ENCODE measurements around the gene SMAP1. TPM values are rescaled to one million over a fixed set of nuclear protein-coding genes. Genes with fewer than 3 reads are reported as not detected.
A peak's percentile ranks its signal among the peaks of the same experiment; 100 is the strongest.

SMAP1 gene
- total and polyA plus RNA-seq, 5 donors from 2014 or later: 17.5 to 35.2 (median 28.3) TPM

DNA sequence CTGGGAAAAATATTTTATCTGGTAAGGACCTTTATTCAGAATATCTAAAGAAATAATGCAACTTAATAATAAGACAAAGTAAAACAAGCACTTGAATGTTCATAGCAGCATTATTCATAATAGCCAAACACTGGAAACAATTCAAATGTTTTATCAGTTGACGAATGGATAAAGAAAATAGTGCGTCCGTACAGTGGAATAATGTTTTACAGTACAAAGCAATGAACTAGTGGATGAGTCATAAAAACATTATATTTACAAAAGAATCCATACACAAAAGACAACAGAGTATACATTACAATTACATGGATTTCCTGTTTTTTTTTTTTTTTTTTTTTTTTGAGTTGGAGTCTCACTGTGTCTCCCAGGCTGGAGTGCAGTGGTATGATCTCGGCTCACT is 12.7 kb downstream of the SMAP1 start:
- no peak overlapping the region for H3K27ac Mint-ChIP-seq
- Histone ChIP-seq H3K27ac (ENCODE audit: insufficient read depth, low read length, poor library complexity, severe bottlenecking) (no peak overlapping the region), H3K27me3 (ENCODE audit: control insufficient read depth, insufficient read depth, low read length) (no peaks in the 10 kb centered on the region), H3K9me3 (ENCODE audit: control insufficient read depth in 2 of 2, low read length in 2 of 2) (no peaks in the 10 kb centered on the region), H3K36me3 (ENCODE audit: control insufficient read depth, insufficient read depth, low read length) (no peaks in the 10 kb centered on the region), H3K4me3 (ENCODE audit: low read depth, low read length) (no peak overlapping the region), H3K4me1 (ENCODE audit: control insufficient read depth, insufficient read depth, low read length, poor library complexity, severe bottlenecking) (peaks cover 9% of the 10 kb centered on the region)
- ATAC-seq (ENCODE audit: low read depth in 2 of 2): no peak
- DNase-seq: no peak
- peaks cover 39 to 54% (median 45%) of the 10 kb centered on the region in 4 donors for H3K4me1 Mint-ChIP-seq
- peaks cover 6% of the 10 kb centered on the region for H3K36me3 Mint-ChIP-seq
- no peaks in the 10 kb centered on the region for H3K27me3 Mint-ChIP-seq
- no peaks in the 10 kb centered on the region for H3K9me3 Mint-ChIP-seq
- H3K4me3 Mint-ChIP-seq: no peak overlapping the region

GRCh38 chr6:70684794-70685493 is 17.3 kb downstream of the SMAP1 start:
- H3K27ac Mint-ChIP-seq: peak overlapping the region; percentile 5 to 69 (median 26)
- peaks cover 6% of the 10 kb centered on the region for H3K36me3 Mint-ChIP-seq
- no peaks in the 10 kb centered on the region for H3K9me3 Mint-ChIP-seq
- H3K27me3 Mint-ChIP-seq: no peaks in the 10 kb centered on the region
- H3K36me3 ChIP-seq (ENCODE audit: control insufficient read depth, insufficient read depth, low read length): no peaks in the 10 kb centered on the region
- H3K4me1 Mint-ChIP-seq: peaks cover 48 to 70% (median 56%) of the 10 kb centered on the region in 4 donors
- ATAC-seq (ENCODE audit: low read depth in 2 of 2): no peak
- peak overlapping the region in 1 of 4 donors; percentile 26 for H3K4me3 Mint-ChIP-seq
- H3K4me1 ChIP-seq (ENCODE audit: control insufficient read depth, insufficient read depth, low read length, poor library complexity, severe bottlenecking): peaks cover 13% of the 10 kb centered on the region
- H3K27ac ChIP-seq (ENCODE audit: insufficient read depth, low read length, poor library complexity, severe bottlenecking): no peak overlapping the region
- no peak for DNase-seq
- no peak overlapping the region for H3K4me3 ChIP-seq (ENCODE audit: low read depth, low read length)
- no peaks in the 10 kb centered on the region for H3K9me3 ChIP-seq (ENCODE audit: control insufficient read depth in 2 of 2, low read length in 2 of 2)
- no peaks in the 10 kb centered on the region for H3K27me3 ChIP-seq (ENCODE audit: control insufficient read depth, insufficient read depth, low read length)

- no peak overlapping the region for H3K4me3 Mint-ChIP-seq
- Histone ChIP-seq H3K4me1 (ENCODE audit: control insufficient read depth, insufficient read depth, low read length, poor library complexity, severe bottlenecking) (peaks cover 13% of the 10 kb centered on the region), H3K4me3 (ENCODE audit: low read depth, low read length) (no peak overlapping the region), H3K36me3 (ENCODE audit: control insufficient read depth, insufficient read depth, low read length) (no peaks in the 10 kb centered on the region), H3K27ac (ENCODE audit: insufficient read depth, low read length, poor library complexity, severe bottlenecking) (no peak overlapping the region), H3K9me3 (ENCODE audit: control insufficient read depth in 2 of 2, low read length in 2 of 2) (no peaks in the 10 kb centered on the region), H3K27me3 (ENCODE audit: control insufficient read depth, insufficient read depth, low read length) (no peaks in the 10 kb centered on the region)
- peaks cover 44 to 68% (median 52%) of the 10 kb centered on the region in 4 donors for H3K4me1 Mint-ChIP-seq
- no peaks in the 10 kb centered on the region for H3K27me3 Mint-ChIP-seq
- H3K36me3 Mint-ChIP-seq: peaks cover 6% of the 10 kb centered on the region
- peaks cover 0 to under 1% (median 0%) of the 10 kb centered on the region in 7 donors for H3K9me3 Mint-ChIP-seq
- ATAC-seq (ENCODE audit: low read depth in 2 of 2) (no peak), DNase-seq (no peak)
- H3K27ac Mint-ChIP-seq: peak overlapping the region in 2 of 3 donors; percentile 40 to 55
Measured at GRCh38 chr6:70685494-70686180, 18.0 kb downstream of the SMAP1 start.

DNA sequence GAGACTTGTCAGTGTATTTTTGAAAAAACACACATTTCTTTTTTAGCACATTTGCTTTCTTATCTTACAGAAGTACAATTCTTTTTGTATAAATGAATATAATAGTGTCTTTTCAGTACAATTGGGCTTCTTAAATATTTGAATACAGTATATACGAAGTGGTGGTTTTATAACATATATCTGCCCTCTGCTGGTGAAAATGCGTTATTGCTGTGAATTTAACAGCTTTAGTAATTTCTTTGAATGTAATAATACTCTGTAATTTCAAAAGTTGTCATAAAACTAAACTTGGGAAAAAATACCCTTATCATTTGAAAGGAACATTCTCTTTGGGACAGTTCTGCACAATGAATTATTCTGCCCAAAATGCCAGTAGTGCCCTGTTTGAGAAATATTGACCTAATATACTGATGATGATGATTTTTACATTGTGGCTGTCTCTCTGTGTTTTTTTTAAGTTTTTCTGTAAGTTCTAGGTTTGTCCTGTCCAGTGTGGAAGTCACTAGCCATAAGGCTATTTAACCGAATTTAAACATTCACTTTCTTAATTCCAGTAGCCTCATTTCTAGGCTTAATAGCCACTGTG is 19.0 kb downstream of the SMAP1 start:
- peaks cover 0 to 10% (median 2%) of the 10 kb centered on the region in 7 donors for H3K9me3 Mint-ChIP-seq
- ATAC-seq (ENCODE audit: low read depth in 2 of 2) (peak in 1 of 2 donors; percentile 50), DNase-seq (peak in 2 of 3 donors; percentile 38 to 63)
- H3K27ac Mint-ChIP-seq: no peak overlapping the region
- no peaks in the 10 kb centered on the region for H3K27me3 Mint-ChIP-seq
- Histone ChIP-seq H3K9me3 (ENCODE audit: control insufficient read depth in 2 of 2, low read length in 2 of 2) (peaks cover 0 to 2% of the 10 kb centered on the region in 2 experiments), H3K4me3 (ENCODE audit: low read depth, low read length) (no peak overlapping the region), H3K27me3 (ENCODE audit: control insufficient read depth, insufficient read depth, low read length) (no peaks in the 10 kb centered on the region), H3K4me1 (ENCODE audit: control insufficient read depth, insufficient read depth, low read length, poor library complexity, severe bottlenecking) (peaks cover 13% of the 10 kb centered on the region), H3K36me3 (ENCODE audit: control insufficient read depth, insufficient read depth, low read length) (no peaks in the 10 kb centered on the region), H3K27ac (ENCODE audit: insufficient read depth, low read length, poor library complexity, severe bottlenecking) (no peak overlapping the region)
- peaks cover 10% of the 10 kb centered on the region for H3K36me3 Mint-ChIP-seq
- no peak overlapping the region for H3K4me3 Mint-ChIP-seq
- H3K4me1 Mint-ChIP-seq: peaks cover 46 to 65% (median 51%) of the 10 kb centered on the region in 4 donors

DNA sequence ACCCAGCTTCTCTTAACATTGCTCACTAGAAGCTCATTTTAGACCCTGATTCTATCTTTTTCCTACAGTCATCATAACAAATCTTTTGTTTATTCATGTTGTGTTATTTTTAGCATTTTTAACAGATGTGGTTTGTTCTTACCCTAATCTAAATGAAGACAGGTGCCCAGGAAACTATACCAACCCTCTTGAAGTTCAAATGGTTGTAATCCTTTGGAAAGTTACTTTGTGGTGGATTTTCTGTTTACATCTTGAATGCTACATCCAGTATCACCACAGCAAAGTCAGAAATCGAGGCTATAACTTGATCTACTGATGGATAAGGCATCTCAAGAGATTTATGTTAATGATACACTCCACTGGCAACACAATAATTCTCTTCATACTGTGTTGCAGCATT is 26.2 kb downstream of the SMAP1 start:
- Histone ChIP-seq H3K27ac (ENCODE audit: insufficient read depth, low read length, poor library complexity, severe bottlenecking) (no peak overlapping the region), H3K4me3 (ENCODE audit: low read depth, low read length) (no peak overlapping the region), H3K36me3 (ENCODE audit: control insufficient read depth, insufficient read depth, low read length) (no peaks in the 10 kb centered on the region), H3K9me3 (ENCODE audit: control insufficient read depth in 2 of 2, low read length in 2 of 2) (peaks cover 0 to 2% of the 10 kb centered on the region in 2 experiments), H3K4me1 (ENCODE audit: control insufficient read depth, insufficient read depth, low read length, poor library complexity, severe bottlenecking) (peaks cover 19% of the 10 kb centered on the region), H3K27me3 (ENCODE audit: control insufficient read depth, insufficient read depth, low read length) (no peaks in the 10 kb centered on the region)
- H3K27me3 Mint-ChIP-seq: no peaks in the 10 kb centered on the region
- H3K4me3 Mint-ChIP-seq: no peak overlapping the region
- peaks cover 0 to 17% (median 12%) of the 10 kb centered on the region in 7 donors for H3K9me3 Mint-ChIP-seq
- no peak overlapping the region for H3K27ac Mint-ChIP-seq
- peaks cover 19% of the 10 kb centered on the region for H3K36me3 Mint-ChIP-seq
- DNase-seq: no peak
- peaks cover 51 to 77% (median 62%) of the 10 kb centered on the region in 4 donors for H3K4me1 Mint-ChIP-seq
- ATAC-seq (ENCODE audit: low read depth in 2 of 2): no peak

GRCh38 chr6:70694371-70694770 is 26.7 kb downstream of the SMAP1 start:
- no peaks in the 10 kb centered on the region for H3K27me3 ChIP-seq (ENCODE audit: control insufficient read depth, insufficient read depth, low read length)
- H3K4me3 Mint-ChIP-seq: no peak overlapping the region
- peaks cover 3% of the 10 kb centered on the region for H3K36me3 ChIP-seq (ENCODE audit: control insufficient read depth, insufficient read depth, low read length)

DNA sequence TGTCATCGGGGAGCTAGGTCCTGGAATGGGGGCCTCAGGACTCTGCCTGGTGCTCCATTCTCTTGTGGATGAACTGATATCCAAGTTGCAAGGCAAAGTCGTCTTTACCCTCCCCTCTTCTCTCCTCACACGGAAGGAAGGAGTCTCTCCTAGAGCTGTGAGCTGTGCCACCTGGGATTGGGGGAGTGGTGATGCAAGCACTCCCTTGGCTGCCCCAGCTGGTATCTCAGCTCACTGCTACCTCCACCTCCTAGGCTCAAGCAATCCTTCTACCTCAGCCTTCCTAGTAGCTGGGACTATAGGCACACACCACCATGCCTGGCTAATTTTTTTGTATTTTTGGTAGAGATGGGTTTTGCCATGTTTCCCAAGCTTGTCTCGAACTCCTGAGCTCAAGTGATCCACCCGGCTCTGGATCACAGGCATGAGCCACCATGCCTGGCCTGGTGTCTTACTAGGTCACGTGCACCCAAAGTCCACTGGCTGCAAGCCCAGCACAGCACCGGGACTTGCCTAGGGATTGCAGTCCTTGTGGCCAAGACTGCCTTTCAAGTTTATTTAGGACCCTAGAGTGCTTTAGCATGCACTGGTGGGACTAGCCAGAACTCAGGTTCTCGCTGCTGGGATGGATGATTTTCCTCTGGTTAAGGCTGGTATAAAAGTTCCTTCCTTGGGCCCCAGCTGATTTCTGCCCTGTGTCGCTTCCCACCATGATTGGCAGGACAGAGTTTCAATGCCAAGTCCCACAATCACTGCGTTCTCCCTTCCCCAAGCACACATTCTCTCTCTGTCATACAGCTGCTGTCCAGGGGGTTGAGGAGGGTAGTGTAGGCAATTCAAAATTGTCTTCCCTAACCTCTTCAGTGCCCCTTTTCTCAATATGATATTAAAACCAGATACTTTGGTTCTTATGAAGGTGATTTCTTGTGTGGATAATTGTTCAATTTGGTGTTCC is 33.5 kb downstream of the SMAP1 start:
- no peaks in the 10 kb centered on the region for H3K27me3 Mint-ChIP-seq
- H3K9me3 Mint-ChIP-seq: peaks cover 0 to 5% (median 0%) of the 10 kb centered on the region in 7 donors
- H3K27ac ChIP-seq (ENCODE audit: insufficient read depth, low read length, poor library complexity, severe bottlenecking): no peak overlapping the region
- peaks cover 21% of the 10 kb centered on the region for H3K36me3 Mint-ChIP-seq
- peaks cover 9% of the 10 kb centered on the region for H3K36me3 ChIP-seq (ENCODE audit: control insufficient read depth, insufficient read depth, low read length)
- peaks cover 44 to 79% (median 48%) of the 10 kb centered on the region in 4 donors for H3K4me1 Mint-ChIP-seq
- H3K4me1 ChIP-seq (ENCODE audit: control insufficient read depth, insufficient read depth, low read length, poor library complexity, severe bottlenecking): peaks cover 7% of the 10 kb centered on the region
- no peak overlapping the region for H3K4me3 ChIP-seq (ENCODE audit: low read depth, low read length)
- DNase-seq (no peak), ATAC-seq (ENCODE audit: low read depth in 2 of 2) (no peak)
- peak overlapping the region; percentile 4 to 49 (median 39) for H3K27ac Mint-ChIP-seq
- no peaks in the 10 kb centered on the region for H3K9me3 ChIP-seq (ENCODE audit: control insufficient read depth in 2 of 2, low read length in 2 of 2)
- H3K27me3 ChIP-seq (ENCODE audit: control insufficient read depth, insufficient read depth, low read length): no peaks in the 10 kb centered on the region
- H3K4me3 Mint-ChIP-seq: no peak overlapping the region

More at GRCh38 chr6:70694371-70694770, 26.7 kb downstream of the SMAP1 start:
- Histone ChIP-seq H3K9me3 (ENCODE audit: control insufficient read depth in 2 of 2, low read length in 2 of 2) (peaks cover 0 to 2% of the 10 kb centered on the region in 2 experiments), H3K4me1 (ENCODE audit: control insufficient read depth, insufficient read depth, low read length, poor library complexity, severe bottlenecking) (peaks cover 19% of the 10 kb centered on the region), H3K27ac (ENCODE audit: insufficient read depth, low read length, poor library complexity, severe bottlenecking) (no peak overlapping the region), H3K4me3 (ENCODE audit: low read depth, low read length) (no peak overlapping the region)
- Mint-ChIP-seq H3K4me1 (peaks cover 50 to 73% (median 59%) of the 10 kb centered on the region in 4 donors), H3K27me3 (no peaks in the 10 kb centered on the region), H3K9me3 (peaks cover 0 to 17% (median 12%) of the 10 kb centered on the region in 7 donors), H3K36me3 (peaks cover 19% of the 10 kb centered on the region), H3K27ac (no peak overlapping the region)
- DNase-seq: no peak
- ATAC-seq (ENCODE audit: low read depth in 2 of 2): no peak

Data from CD4-positive, CD25-positive, alpha-beta regulatory T cell (primary cell).